ENCODE results near the gene FOSL1. TPM values are rescaled to one million over a fixed set of nuclear protein-coding genes. Genes with fewer than 3 reads are reported as not detected.

FOSL1 gene
- total RNA-seq, 1 donor from 2014 or later: 2.2 TPM

DNA sequence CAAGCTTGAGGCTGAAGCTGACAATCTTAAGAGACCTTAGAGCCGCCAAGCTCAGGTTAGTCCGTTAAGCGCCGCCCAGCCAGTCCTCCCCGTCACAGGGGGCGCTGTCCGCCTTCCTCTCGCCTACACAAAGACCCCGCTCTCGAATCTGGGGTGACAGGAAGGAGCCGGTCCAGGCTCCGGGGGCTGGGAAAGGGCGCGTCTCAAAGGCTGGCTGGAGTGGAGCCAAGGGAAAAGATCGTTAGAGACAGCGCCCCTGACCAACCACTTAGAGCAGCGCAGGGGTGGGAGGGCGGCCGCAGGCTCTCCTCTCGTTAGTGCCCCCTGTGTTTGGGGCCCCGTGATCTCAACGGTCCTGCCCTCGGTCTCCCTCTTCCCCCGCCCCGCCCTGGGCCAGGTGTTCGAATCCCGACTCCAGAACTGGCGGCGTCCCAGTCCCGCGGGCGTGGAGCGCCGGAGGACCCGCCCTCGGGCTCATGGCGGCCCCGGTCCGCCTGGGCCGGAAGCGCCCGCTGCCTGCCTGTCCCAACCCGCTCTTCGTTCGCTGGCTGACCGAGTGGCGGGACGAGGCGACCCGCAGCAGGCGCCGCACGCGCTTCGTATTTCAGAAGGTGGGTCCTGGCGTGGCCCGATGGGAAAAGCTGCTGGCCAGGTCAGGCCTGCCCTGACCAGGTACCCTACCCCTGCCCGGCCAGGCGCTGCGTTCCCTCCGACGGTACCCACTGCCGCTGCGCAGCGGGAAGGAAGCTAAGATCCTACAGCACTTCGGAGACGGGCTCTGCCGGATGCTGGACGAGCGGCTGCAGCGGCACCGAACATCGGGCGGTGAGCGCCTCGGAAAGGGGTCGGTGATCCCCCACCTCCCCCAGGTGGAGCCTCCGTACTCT, 39.7 kb downstream of the FOSL1 start, which contains the start of gene MUS81:
Gene MUS81, plus strand, starts transcription at position 156 of the 887 bp plus-strand sequence. Its CDS starts 321 bp downstream, at position 477.
- ATAC-seq (peak; percentile 79 to 82), DNase-seq (peak; percentile 97)
- H3K4me3 ChIP-seq: peak within 1 kb of the TSS; percentile 92
- peaks cover 49% of the 10 kb centered on the region for H3K36me3 ChIP-seq
- H3K27me3 ChIP-seq (ENCODE audit: low read depth): no peaks in the 10 kb centered on the region
- TF ChIP-seq CTCF (IDR thresholded peaks at IDR 0.05): peak; percentile 86
- H3K27ac ChIP-seq: peak within 1 kb of the TSS; percentile 98
- intact Hi-C loops (cut with DNase I): no loop called here
- no peaks in the 10 kb centered on the region for H3K9me3 ChIP-seq
- H3K4me1 ChIP-seq: peaks cover 49% of the 10 kb centered on the region

- DNase-seq: no peak
- TF ChIP-seq CTCF (IDR thresholded peaks at IDR 0.05): no peak
- no peak for ATAC-seq
Measured at GRCh38 chr11:65859812-65860277, 40.3 kb downstream of the FOSL1 start.

GRCh38 chr11:65859095-65859811, 40.9 kb downstream of the FOSL1 start:
- Histone ChIP-seq H3K27me3 (ENCODE audit: low read depth) (no peaks in the 10 kb centered on the region), H3K36me3 (peaks cover 49% of the 10 kb centered on the region), H3K9me3 (no peaks in the 10 kb centered on the region), H3K27ac (peak overlapping the region; percentile 98), H3K4me1 (peaks cover 55% of the 10 kb centered on the region), H3K4me3 (peak overlapping the region; percentile 92)
- peak; percentile 100 for DNase-seq
- ATAC-seq: peak; percentile 82 to 86
- peak; percentile 37 for TF ChIP-seq CTCF (IDR thresholded peaks at IDR 0.05)
- intact Hi-C loops (cut with DNase I): no loop called here

More at GRCh38 chr11:65859812-65860277, 40.3 kb downstream of the FOSL1 start:
- Histone ChIP-seq H3K9me3 (no peaks in the 10 kb centered on the region), H3K4me3 (peak overlapping the region; percentile 92), H3K4me1 (peaks cover 55% of the 10 kb centered on the region), H3K36me3 (peaks cover 49% of the 10 kb centered on the region), H3K27ac (peak overlapping the region; percentile 98), H3K27me3 (ENCODE audit: low read depth) (no peaks in the 10 kb centered on the region)
- intact Hi-C loops (cut with DNase I): no loop called here

GRCh38 chr11:65858681-65859087, 41.5 kb downstream of the FOSL1 start:
- TF ChIP-seq CTCF (IDR thresholded peaks at IDR 0.05): no peak
- Histone ChIP-seq H3K4me1 (peaks cover 55% of the 10 kb centered on the region), H3K36me3 (peaks cover 49% of the 10 kb centered on the region), H3K27me3 (ENCODE audit: low read depth) (no peaks in the 10 kb centered on the region), H3K9me3 (no peaks in the 10 kb centered on the region), H3K4me3 (peak overlapping the region; percentile 92), H3K27ac (peak overlapping the region; percentile 98)
- DNase-seq: no peak
- intact Hi-C loops (cut with DNase I): no loop called here
- ATAC-seq: no peak

- no peaks in the 10 kb centered on the region for H3K9me3 ChIP-seq
- intact Hi-C loops (cut with DNase I): no loop called here
- DNase-seq (peak; percentile 99), ATAC-seq (peak; percentile 82 to 89)
- TF ChIP-seq CTCF (IDR thresholded peaks at IDR 0.05): no peak
- H3K36me3 ChIP-seq: peaks cover 49% of the 10 kb centered on the region
- H3K4me1 ChIP-seq: peaks cover 55% of the 10 kb centered on the region
- H3K4me3 ChIP-seq: peak within 1 kb of the TSS; percentile 92
- H3K27ac ChIP-seq: peak within 1 kb of the TSS; percentile 98
- H3K27me3 ChIP-seq (ENCODE audit: low read depth): no peaks in the 10 kb centered on the region
Measured at GRCh38 chr11:65857853-65858680, 42.1 kb downstream of the FOSL1 start, which contains the start of gene CFL1. TSS of gene CFL1 (minus strand) at chr11:65858180. CDS start at chr11:65858099, 81 bp downstream.

All from lower lobe of right lung (tissue), 2 donors.